GM12872 (cell line): Measurements from ENCODE around the gene MAGI2.

Source experiments
- CTCF ChIP-seq: IDR thresholded peaks from 3 replicates; pipeline ENCODE4 v1.5.1; 2011; ENCODE audit warnings: low read depth, mild to moderate bottlenecking, low read length, moderate library complexity; ENCODE audit not compliant: insufficient read depth

The MAGI2 gene

DNA sequence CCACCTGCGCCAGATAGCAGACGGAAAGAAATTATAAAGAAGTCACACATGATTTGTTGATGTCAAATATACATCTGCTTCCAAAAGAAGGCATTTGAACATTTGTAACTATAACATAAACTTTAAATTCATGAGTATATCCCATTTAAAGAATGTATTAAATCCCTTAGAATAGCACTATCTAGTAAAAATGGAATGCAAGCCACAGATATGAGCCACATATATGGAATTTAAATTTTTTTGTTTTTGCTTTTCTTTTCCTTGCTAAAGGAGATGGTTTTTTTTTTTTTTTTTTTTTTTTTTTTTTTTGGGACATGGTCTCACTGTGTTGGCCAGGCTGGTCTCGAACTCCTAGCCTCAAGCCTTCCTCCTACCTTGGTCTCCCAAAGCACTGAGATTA is 924.1 kb downstream of the MAGI2 start:
- TF ChIP-seq CTCF = no peak

- TF ChIP-seq CTCF = no peak
Measured at GRCh38 chr7:78528964-78529363, 924.5 kb downstream of the MAGI2 start.

GRCh38 chr7:78523930-78524329 is 929.5 kb downstream of the MAGI2 start:
- no peak for TF ChIP-seq CTCF

DNA sequence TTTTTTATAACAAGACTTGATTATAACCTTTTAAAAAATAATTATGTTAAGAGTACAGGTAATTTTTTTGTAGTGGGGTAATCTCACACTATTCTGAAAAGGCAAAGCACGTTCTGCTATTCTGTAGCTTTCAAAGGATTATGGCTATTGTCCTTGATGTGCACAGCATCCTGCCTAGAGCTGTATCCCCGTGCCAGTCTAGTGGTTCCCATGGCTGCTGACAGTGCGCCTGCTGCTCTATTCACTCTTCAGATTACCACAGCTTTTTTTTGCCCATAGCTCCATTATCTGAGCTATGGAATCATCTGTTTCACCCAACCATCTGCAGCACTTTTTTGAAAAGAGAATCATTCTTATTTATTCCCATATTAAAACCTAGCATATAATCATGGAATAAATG is 931.5 kb downstream of the MAGI2 start:
- TF ChIP-seq CTCF = no peak

DNA sequence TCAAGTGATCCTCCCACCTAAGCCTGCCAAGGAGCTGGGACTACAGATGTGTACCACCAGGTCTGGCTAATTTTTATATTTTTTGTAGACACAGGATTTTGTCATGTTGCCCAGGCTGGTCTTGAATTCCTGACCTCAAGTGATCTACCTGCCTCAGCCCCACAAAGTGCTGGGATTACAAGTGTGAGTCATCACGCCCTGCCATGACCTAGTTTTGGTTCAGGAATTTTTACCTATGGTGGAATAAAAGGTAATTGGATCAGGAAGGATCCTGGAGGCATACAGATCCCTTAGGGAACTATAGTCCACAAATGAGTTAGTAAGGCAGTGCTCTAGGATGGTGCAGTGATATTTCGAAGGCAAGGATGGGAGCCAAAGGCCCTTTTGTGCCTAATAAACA is 937.0 kb downstream of the MAGI2 start:
- TF ChIP-seq CTCF = no peak

GRCh38 chr7:78514634-78515033 is 938.8 kb downstream of the MAGI2 start:
- no peak for TF ChIP-seq CTCF

- peak; percentile 76 for TF ChIP-seq CTCF
Measured at GRCh38 chr7:78510580-78511188, 942.8 kb downstream of the MAGI2 start.
